Muscle of arm (tissue), 12 donors: ENCODE data around the gene FBXO40. TPM values are rescaled to one million over a fixed set of nuclear protein-coding genes. Genes with fewer than 3 reads are reported as not detected.

Source experiments
- DNase-seq: peaks from one replicate; pipeline ENCODE4 v3.0.0-alpha.2; 2013
- polyA plus RNA-seq, 12 donors: library from polyadenylated mRNA; unstranded; fragments of 120-200 nt; gene quantifications; one replicate each; pipeline ENCODE4 v1.2.1, GENCODE V29; 2013; ENCODE audit not compliant: insufficient read length in 12 of 12

Gene FBXO40
- polyA plus RNA-seq, 12 donors = 1.6 to 3.9 (median 2.5) TPM; not detected in 1

- DNase-seq = no peak
Observed at GRCh38 chr3:121660356-121661171, 67.4 kb downstream of the FBXO40 start, which contains the start of gene HCLS1. TSS of gene HCLS1 (minus strand) at chr3:121660903. CDS start at chr3:121658347, 2,556 bp downstream.

DNA sequence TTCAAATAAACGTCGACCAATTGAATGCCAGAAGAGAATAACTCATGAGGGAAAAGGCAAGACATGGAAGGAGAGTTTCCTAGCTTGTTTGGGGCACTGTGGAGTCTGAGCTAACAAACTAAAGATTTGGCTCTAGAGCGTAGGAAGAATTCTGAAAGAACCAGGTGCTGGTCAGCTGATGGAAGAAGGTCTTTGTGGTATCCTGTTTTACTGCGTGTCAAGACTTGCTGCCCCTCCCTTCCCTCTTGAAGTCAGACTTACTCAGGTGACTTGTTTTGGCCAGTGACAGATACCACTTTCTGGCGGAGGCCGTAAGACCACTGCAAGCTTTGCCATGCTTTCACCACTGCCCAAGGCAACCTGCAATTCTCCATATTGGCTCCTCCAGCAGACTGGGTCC, 68.2 kb downstream of the FBXO40 start:
- no peak for DNase-seq

DNA sequence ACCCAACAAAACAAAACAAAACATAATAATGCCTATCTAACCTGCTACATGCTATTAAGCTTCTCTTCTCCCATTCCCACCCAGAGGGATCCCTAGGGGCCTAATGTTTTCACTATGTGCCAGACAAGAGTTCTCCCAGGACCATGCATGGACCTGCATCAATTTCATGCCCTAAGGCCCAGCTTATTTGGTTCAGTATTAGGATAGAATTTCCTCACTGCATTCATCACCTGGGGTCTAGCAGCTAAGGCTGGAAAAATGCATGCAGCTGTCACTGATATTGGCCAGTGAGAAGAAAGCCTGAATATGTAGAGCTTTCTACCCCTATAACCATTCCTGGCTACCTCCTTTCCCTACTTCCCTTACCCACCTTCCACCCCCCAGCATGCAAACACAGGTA, 69.6 kb downstream of the FBXO40 start:
- DNase-seq = no peak

DNA sequence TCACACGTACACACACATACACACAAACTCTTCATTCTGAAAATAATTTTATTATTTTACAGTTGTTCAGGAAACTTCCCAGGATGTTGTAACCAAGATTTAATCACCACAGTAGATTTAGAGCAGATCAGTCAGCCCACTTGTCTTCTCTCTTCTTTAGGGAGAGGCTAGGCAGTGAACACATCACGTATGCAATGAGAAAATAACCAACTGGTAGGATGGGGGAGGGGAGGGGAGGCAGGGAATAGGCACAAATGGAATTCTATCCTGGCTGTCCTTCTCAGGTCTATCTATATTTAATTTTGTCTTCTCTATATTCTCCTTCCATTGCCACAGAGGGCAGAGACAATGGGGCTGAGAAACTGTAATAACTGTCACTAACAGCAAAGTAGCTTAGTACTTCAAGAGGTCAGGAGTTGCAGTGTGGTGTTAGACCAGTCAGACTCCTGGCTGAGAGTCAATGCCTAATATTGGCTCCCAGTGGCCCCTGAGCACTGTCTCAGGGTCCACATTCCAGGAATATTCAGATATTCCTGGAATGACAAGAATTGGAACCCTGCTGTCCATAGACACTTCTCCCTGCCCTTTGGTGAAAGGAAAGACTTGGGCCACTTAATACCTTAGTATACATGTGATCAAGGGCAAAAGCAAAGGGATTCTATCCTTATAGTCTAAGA, 70.1 kb downstream of the FBXO40 start:
- no peak for DNase-seq

DNA sequence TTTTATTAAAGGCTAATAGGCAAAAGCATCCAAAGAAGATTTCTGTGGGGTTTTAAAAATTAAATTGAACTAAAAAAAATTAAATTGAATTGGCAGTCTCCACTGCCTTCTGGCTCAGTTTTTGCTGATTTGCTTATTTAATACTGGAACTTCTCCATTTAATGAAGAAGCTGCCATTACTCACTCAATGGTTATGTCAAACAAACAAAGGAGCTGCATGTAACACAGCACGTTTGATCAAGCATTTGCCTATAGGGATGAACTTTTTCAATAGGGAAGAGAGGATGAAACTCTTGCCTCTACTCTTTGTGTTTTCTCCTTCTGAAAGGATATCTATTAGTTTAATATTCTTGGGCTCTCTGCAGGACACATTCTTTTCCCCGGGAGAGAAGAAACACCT, 72.3 kb downstream of the FBXO40 start:
- DNase-seq = no peak

DNA sequence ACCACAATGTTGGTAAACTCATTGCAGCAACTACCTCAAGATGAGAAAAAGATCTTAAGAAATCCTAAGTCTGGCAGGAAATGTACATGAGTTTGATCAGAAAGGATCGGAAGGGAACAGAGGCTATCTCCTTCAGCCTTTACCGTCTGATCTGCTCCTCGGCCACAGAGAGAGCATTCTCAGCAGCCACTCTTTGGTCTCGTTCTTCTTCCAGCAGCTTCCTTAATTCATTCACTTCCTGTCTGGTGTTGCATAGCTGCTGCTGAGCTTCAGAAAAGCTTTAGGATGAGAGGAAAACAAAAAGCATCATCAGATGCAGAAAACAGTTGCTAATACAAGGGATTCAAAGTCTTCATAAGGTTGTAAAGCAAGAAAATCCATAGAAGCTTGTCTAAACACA, 74.2 kb downstream of the FBXO40 start:
- no peak for DNase-seq

GRCh38 chr3:121670676-121671075, 77.5 kb downstream of the FBXO40 start:
- DNase-seq = no peak

- DNase-seq = no peak
Observed at GRCh38 chr3:121677141-121677540, 84.0 kb downstream of the FBXO40 start.

Other genes with a start within 250 kb of the FBXO40 start
- 1 to 10 TPM in 11 of 12 donors, not detected in 1; 2.1 to 5.6 (median 4.2) TPM for gene POLQ, start 47.4 kb upstream of the FBXO40 start, polyA plus RNA-seq
- gene ARGFX, start 25.4 kb upstream of the FBXO40 start, polyA plus RNA-seq = not detected
- 10 to 100 TPM in 1 of 12 donors, 1 to 10 TPM in 10, not detected in 1; 5.2 to 33.2 (median 6.2) TPM for gene HCLS1, start 67.5 kb downstream of the FBXO40 start, polyA plus RNA-seq
- 10 to 100 TPM; 40.2 to 63.3 (median 47.9) TPM for gene GOLGB1, start 156.4 kb downstream of the FBXO40 start, polyA plus RNA-seq
- 10 to 100 TPM in 11 of 12 donors, not detected in 1; 15.5 to 32.3 (median 20.6) TPM for gene IQCB1, start 241.7 kb downstream of the FBXO40 start, polyA plus RNA-seq
- gene EAF2, start 241.8 kb downstream of the FBXO40 start, polyA plus RNA-seq = 10 to 100 TPM in 4 of 12 donors, 1 to 10 TPM in 7, not detected in 1; 5.7 to 19.5 (median 9.7) TPM